ENCODE results near the gene MDM2. TPM values are rescaled to one million over a fixed set of nuclear protein-coding genes. Genes with fewer than 3 reads are reported as not detected.

Gene MDM2
- total RNA-seq, 2 experiments from 2014 or later: 148 to 153 TPM

DNA sequence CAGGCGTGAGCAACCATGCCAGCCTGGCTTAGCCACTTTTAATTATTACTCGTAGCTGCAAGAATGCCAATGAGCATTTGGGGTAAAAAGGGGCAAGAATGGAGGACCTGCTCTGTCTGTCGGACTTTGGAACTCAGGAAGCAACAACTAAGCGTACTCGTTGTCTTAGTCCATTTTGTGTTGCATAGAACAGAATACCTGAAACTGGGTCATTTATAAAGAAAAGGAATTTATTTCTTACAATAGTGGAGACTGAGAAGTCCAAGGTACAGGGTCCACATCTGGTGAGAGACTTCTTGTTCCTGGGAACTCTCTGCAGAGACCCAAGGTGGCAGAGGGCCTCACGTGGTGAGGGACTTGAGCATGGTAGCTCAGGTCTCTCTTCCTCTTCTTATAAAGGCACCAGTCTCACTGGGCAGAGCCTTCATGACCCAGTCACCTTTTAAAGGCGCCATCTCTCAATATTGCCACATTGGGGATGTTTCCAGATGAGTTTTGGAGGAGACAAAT is 32.8 kb upstream of the MDM2 start:
- ChIA-PET POLR2A (interaction anchor here (1.7 kb wide), 1 partner anchor 32 kb away, joined by 4 read pairs; the partner anchor contains the start of gene MDM2), CTCF (no interaction called here)
- Mint-ChIP-seq H3K27ac (no peak overlapping the region), H3K4me1 (ENCODE audit: low read depth) (peaks cover 19% of the 10 kb centered on the region), H3K4me3 (no peak overlapping the region), H3K9me3 (no peaks in the 10 kb centered on the region), H3K36me3 (ENCODE audit: low read depth) (no peaks in the 10 kb centered on the region), H3K27me3 (no peaks in the 10 kb centered on the region)
- intact Hi-C loops (cut with micrococcal nuclease): no loop called here
- no peak for ATAC-seq
- DNase-seq: no peak
- no peak for TF ChIP-seq CTCF (IDR thresholded peaks at IDR 0.05)

GRCh38 chr12:68776976-68777610 is 30.9 kb upstream of the MDM2 start:
- no peaks in the 10 kb centered on the region for H3K27me3 Mint-ChIP-seq

GRCh38 chr12:68779280-68779679 is 28.7 kb upstream of the MDM2 start:
- Mint-ChIP-seq H3K27me3 (no peaks in the 10 kb centered on the region), H3K4me3 (no peak overlapping the region), H3K9me3 (no peaks in the 10 kb centered on the region), H3K4me1 (ENCODE audit: low read depth) (no peaks in the 10 kb centered on the region), H3K36me3 (ENCODE audit: low read depth) (no peaks in the 10 kb centered on the region), H3K27ac (no peak overlapping the region)
- no peak for DNase-seq
- ChIA-PET POLR2A (no interaction called here), CTCF (interaction anchor here (1.6 kb wide), 1 partner anchor 21 kb away, joined by 3 read pairs; no protein-coding TSS in a partner anchor)
- no peak for TF ChIP-seq CTCF (IDR thresholded peaks at IDR 0.05)
- intact Hi-C loops (cut with micrococcal nuclease): no loop called here
- no peak for ATAC-seq

More at GRCh38 chr12:68776976-68777610, 30.9 kb upstream of the MDM2 start:
- no peak for ATAC-seq
- TF ChIP-seq CTCF (IDR thresholded peaks at IDR 0.05): no peak
- Mint-ChIP-seq H3K27ac (no peak overlapping the region), H3K4me3 (no peak overlapping the region), H3K36me3 (ENCODE audit: low read depth) (no peaks in the 10 kb centered on the region), H3K9me3 (no peaks in the 10 kb centered on the region), H3K4me1 (ENCODE audit: low read depth) (peaks cover 17% of the 10 kb centered on the region)
- ChIA-PET POLR2A (no interaction called here), CTCF (no interaction called here)
- intact Hi-C loops (cut with micrococcal nuclease): no loop called here
- DNase-seq: no peak

GRCh38 chr12:68780731-68781130 is 27.2 kb upstream of the MDM2 start:
- Mint-ChIP-seq H3K27me3 (no peaks in the 10 kb centered on the region), H3K27ac (no peak overlapping the region), H3K4me3 (no peak overlapping the region), H3K36me3 (ENCODE audit: low read depth) (no peaks in the 10 kb centered on the region), H3K9me3 (no peaks in the 10 kb centered on the region), H3K4me1 (ENCODE audit: low read depth) (no peaks in the 10 kb centered on the region)
- ChIA-PET POLR2A (interaction anchor here (0.7 kb wide), 1 partner anchor 220 kb away, joined by 3 read pairs; no protein-coding TSS in a partner anchor), CTCF (interaction anchor here (1.6 kb wide), 1 partner anchor 19 kb away, joined by 3 read pairs; no protein-coding TSS in a partner anchor)
- no peak for TF ChIP-seq CTCF (IDR thresholded peaks at IDR 0.05)
- ATAC-seq (no peak), DNase-seq (no peak)
- intact Hi-C loops (cut with micrococcal nuclease): no loop called here

DNA sequence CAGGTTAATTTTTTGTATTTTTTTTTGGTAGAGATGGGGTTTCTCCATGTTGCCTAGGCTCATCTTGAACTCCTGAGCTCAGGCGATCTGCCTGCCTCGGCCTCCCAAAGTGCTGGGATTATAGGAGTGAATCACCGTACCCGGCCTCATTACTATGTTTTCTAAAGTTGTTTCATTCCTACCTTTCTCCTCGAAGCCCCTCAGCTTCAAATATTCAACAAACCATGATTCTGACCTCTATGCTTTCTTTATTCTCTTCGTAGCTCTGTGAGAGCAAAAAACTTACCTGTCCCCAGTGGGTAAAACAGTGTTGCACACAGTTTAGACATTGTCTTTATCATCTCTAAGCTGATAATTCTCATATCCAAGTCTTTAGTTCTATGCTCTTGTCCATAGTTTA is 26.2 kb upstream of the MDM2 start:
- TF ChIP-seq CTCF (IDR thresholded peaks at IDR 0.05): no peak
- ChIA-PET POLR2A (no interaction called here), CTCF (interaction anchor here (1.1 kb wide), 1 partner anchor 10 kb away, joined by 3 read pairs; no protein-coding TSS in a partner anchor)
- no peaks in the 10 kb centered on the region for H3K36me3 Mint-ChIP-seq (ENCODE audit: low read depth)
- H3K27ac Mint-ChIP-seq: no peak overlapping the region
- H3K4me3 Mint-ChIP-seq: no peak overlapping the region
- H3K27me3 Mint-ChIP-seq: no peaks in the 10 kb centered on the region
- intact Hi-C loops (cut with micrococcal nuclease): no loop called here
- H3K4me1 Mint-ChIP-seq (ENCODE audit: low read depth): no peaks in the 10 kb centered on the region
- H3K9me3 Mint-ChIP-seq: no peaks in the 10 kb centered on the region
- ATAC-seq: no peak
- DNase-seq: no peak
